HL-60 (cell line): ENCODE results near the gene TDRKH.

Source experiments
- DNase-seq, 2 experiments: peaks; one replicate each; pipeline ENCODE4 v3.0.0-alpha.2; 2010 to 2020; ENCODE audit warnings: low read depth in 1 of 2, low spot score in 1 of 2
- H3K27ac ChIP-seq: fragments of 250-450 bp; sonication (Bioruptor Pico); replicated peaks from 2 replicates; pipeline ENCODE4 v1.5.1; 2020; ENCODE audit warnings: mild to moderate bottlenecking, moderate library complexity
- H3K27me3 ChIP-seq: fragments of 250-450 bp; sonication (Bioruptor Pico); 2 replicates; pipeline ENCODE4 v1.5.1; 2021; ENCODE audit warnings: mild to moderate bottlenecking, moderate library complexity; ENCODE audit not compliant: insufficient read depth, poor library complexity, severe bottlenecking
- H3K4me3 ChIP-seq: replicated peaks from 2 replicates; pipeline ENCODE4 v1.5.1; 2011; ENCODE audit warnings: mild to moderate bottlenecking, control low read depth, low read length; ENCODE audit not compliant: insufficient read depth
- CTCF ChIP-seq: IDR thresholded peaks from one replicate; pipeline ENCODE4 v1.5.1; 2011; ENCODE audit warnings: low read length, control low read depth, inconsistent platforms; ENCODE audit not compliant: insufficient read depth
- GABPA ChIP-seq: IDR thresholded peaks from 2 replicates; pipeline ENCODE4 v1.6.1; 2012; ENCODE audit warnings: low read depth
- POLR2AphosphoS5 ChIP-seq: IDR thresholded peaks from 2 replicates; pipeline ENCODE4 v1.6.1; 2012; ENCODE audit warnings: low read depth
- SPI1 ChIP-seq: IDR thresholded peaks from 2 replicates; pipeline ENCODE4 v1.6.1; 2012; ENCODE audit warnings: low read depth, mild to moderate bottlenecking, borderline replicate concordance
- TF ChIP-seq, protein P1 (sequence below): IDR thresholded peaks from 2 replicates; pipeline ENCODE4 v1.6.1; 2012; ENCODE audit warnings: low read depth; ENCODE audit not compliant: insufficient replicate concordance

TDRKH gene

GRCh38 chr1:151776665-151777062 is 13.6 kb downstream of the TDRKH start:
- DNase-seq: no peak
- H3K4me3 ChIP-seq: no peak overlapping the region
- TF ChIP-seq, protein P1, sequence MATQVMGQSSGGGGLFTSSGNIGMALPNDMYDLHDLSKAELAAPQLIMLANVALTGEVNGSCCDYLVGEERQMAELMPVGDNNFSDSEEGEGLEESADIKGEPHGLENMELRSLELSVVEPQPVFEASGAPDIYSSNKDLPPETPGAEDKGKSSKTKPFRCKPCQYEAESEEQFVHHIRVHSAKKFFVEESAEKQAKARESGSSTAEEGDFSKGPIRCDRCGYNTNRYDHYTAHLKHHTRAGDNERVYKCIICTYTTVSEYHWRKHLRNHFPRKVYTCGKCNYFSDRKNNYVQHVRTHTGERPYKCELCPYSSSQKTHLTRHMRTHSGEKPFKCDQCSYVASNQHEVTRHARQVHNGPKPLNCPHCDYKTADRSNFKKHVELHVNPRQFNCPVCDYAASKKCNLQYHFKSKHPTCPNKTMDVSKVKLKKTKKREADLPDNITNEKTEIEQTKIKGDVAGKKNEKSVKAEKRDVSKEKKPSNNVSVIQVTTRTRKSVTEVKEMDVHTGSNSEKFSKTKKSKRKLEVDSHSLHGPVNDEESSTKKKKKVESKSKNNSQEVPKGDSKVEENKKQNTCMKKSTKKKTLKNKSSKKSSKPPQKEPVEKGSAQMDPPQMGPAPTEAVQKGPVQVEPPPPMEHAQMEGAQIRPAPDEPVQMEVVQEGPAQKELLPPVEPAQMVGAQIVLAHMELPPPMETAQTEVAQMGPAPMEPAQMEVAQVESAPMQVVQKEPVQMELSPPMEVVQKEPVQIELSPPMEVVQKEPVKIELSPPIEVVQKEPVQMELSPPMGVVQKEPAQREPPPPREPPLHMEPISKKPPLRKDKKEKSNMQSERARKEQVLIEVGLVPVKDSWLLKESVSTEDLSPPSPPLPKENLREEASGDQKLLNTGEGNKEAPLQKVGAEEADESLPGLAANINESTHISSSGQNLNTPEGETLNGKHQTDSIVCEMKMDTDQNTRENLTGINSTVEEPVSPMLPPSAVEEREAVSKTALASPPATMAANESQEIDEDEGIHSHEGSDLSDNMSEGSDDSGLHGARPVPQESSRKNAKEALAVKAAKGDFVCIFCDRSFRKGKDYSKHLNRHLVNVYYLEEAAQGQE: no peak
- TF ChIP-seq CTCF (no peak), GABPA (no peak), POLR2AphosphoS5 (no peak), SPI1 (no peak)
- no peak overlapping the region for H3K27ac ChIP-seq
- H3K27me3 ChIP-seq: no peaks in the 10 kb centered on the region

GRCh38 chr1:151775894-151776664 is 14.2 kb downstream of the TDRKH start:
- H3K4me3 ChIP-seq: no peak overlapping the region
- H3K27ac ChIP-seq: no peak overlapping the region
- TF ChIP-seq, protein P1: no peak
- no peak for TF ChIP-seq GABPA
- no peak for TF ChIP-seq POLR2AphosphoS5
- no peak for TF ChIP-seq SPI1
- TF ChIP-seq CTCF: no peak
- H3K27me3 ChIP-seq: no peaks in the 10 kb centered on the region
- no peak for DNase-seq

- no peak overlapping the region for H3K4me3 ChIP-seq
- no peaks in the 10 kb centered on the region for H3K27me3 ChIP-seq
- DNase-seq: no peak
- no peak overlapping the region for H3K27ac ChIP-seq
- TF ChIP-seq CTCF: no peak
- no peak for TF ChIP-seq SPI1
- TF ChIP-seq GABPA: no peak
- TF ChIP-seq, protein P1: no peak
- TF ChIP-seq POLR2AphosphoS5: no peak
Measured at GRCh38 chr1:151774256-151774922, 15.9 kb downstream of the TDRKH start.
